ES-I3 (cell line): ENCODE measurements around the gene TXNRD1.

Experiments
- H3K36me3 ChIP-seq: 2 replicates; pipeline ENCODE4 v1.6.1; 2013; ENCODE audit warnings: mild to moderate bottlenecking, low read length, control low read depth, moderate library complexity; ENCODE audit not compliant: insufficient read depth
- H3K4me1 ChIP-seq: 2 replicates; pipeline ENCODE4 v1.6.1; 2013; ENCODE audit warnings: mild to moderate bottlenecking, control low read depth, low read length; ENCODE audit not compliant: insufficient read depth
- H3K9ac ChIP-seq: 2 replicates; pipeline ENCODE4 v1.6.1; 2013; ENCODE audit warnings: low read depth, mild to moderate bottlenecking, low read length, moderate library complexity
- H3K9me3 ChIP-seq: 2 replicates; pipeline ENCODE4 v1.6.1; 2013; ENCODE audit warnings: mild to moderate bottlenecking, low read length, moderate library complexity; ENCODE audit not compliant: control insufficient read depth, insufficient read depth

TXNRD1 gene

GRCh38 chr12:104352106-104352713 lies 136.6 kb downstream of the TXNRD1 start:
- H3K9ac ChIP-seq: no peak overlapping the region
- peaks cover 13% of the 10 kb centered on the region for H3K4me1 ChIP-seq
- peaks cover 19% of the 10 kb centered on the region for H3K36me3 ChIP-seq
- no peaks in the 10 kb centered on the region; the same call in 1 of the 2 replicates for H3K9me3 ChIP-seq

GRCh38 chr12:104353012-104353981 lies 137.7 kb downstream of the TXNRD1 start:
- no peak overlapping the region for H3K9ac ChIP-seq
- peaks cover 13% of the 10 kb centered on the region for H3K4me1 ChIP-seq
- H3K36me3 ChIP-seq: peaks cover 12% of the 10 kb centered on the region
- no peaks in the 10 kb centered on the region; the same call in 1 of the 2 replicates for H3K9me3 ChIP-seq

GRCh38 chr12:104354167-104354867 lies 138.7 kb downstream of the TXNRD1 start:
- no peaks in the 10 kb centered on the region; the same call in 1 of the 2 replicates for H3K9me3 ChIP-seq
- peaks cover 4% of the 10 kb centered on the region for H3K36me3 ChIP-seq
- peaks cover 13% of the 10 kb centered on the region for H3K4me1 ChIP-seq

GRCh38 chr12:104354868-104355570 lies 139.4 kb downstream of the TXNRD1 start:
- Histone ChIP-seq H3K36me3 (no peaks in the 10 kb centered on the region), H3K9me3 (no peaks in the 10 kb centered on the region; the same call in 1 of the 2 replicates), H3K4me1 (peaks cover 13% of the 10 kb centered on the region), H3K9ac (no peak overlapping the region)

More at GRCh38 chr12:104354167-104354867, 138.7 kb downstream of the TXNRD1 start:
- H3K9ac ChIP-seq: no peak overlapping the region

GRCh38 chr12:104355630-104356029 lies 140.1 kb downstream of the TXNRD1 start:
- peaks cover 8% of the 10 kb centered on the region for H3K4me1 ChIP-seq
- H3K9me3 ChIP-seq: no peaks in the 10 kb centered on the region; the same call in none of the 2 replicates
- H3K36me3 ChIP-seq: 0 out of 2 replicates have a peak, but pooled peaks cover 2% of the 10 kb centered on the region
- H3K9ac ChIP-seq: no peak overlapping the region

- Histone ChIP-seq H3K9me3 (no peaks in the 10 kb centered on the region; the same call in none of the 2 replicates), H3K4me1 (no peaks in the 10 kb centered on the region), H3K9ac (no peak overlapping the region), H3K36me3 (0 out of 2 replicates have a peak, but pooled peaks cover 2% of the 10 kb centered on the region)
Measured at GRCh38 chr12:104356231-104357115, 140.9 kb downstream of the TXNRD1 start.

GRCh38 chr12:104357421-104357952 lies 141.9 kb downstream of the TXNRD1 start:
- H3K4me1 ChIP-seq: no peaks in the 10 kb centered on the region

GRCh38 chr12:104358353-104359003 lies 142.9 kb downstream of the TXNRD1 start:
- H3K4me1 ChIP-seq: no peaks in the 10 kb centered on the region
- no peaks in the 10 kb centered on the region; the same call in 1 of the 2 replicates for H3K9me3 ChIP-seq
- 0 out of 2 replicates have a peak, but pooled peaks cover 2% of the 10 kb centered on the region for H3K36me3 ChIP-seq
- no peak overlapping the region for H3K9ac ChIP-seq

More at GRCh38 chr12:104357421-104357952, 141.9 kb downstream of the TXNRD1 start:
- H3K36me3 ChIP-seq: 0 out of 2 replicates have a peak, but pooled peaks cover 2% of the 10 kb centered on the region
- H3K9ac ChIP-seq: no peak overlapping the region
- no peaks in the 10 kb centered on the region; the same call in 1 of the 2 replicates for H3K9me3 ChIP-seq

GRCh38 chr12:104359216-104359615 lies 143.6 kb downstream of the TXNRD1 start:
- no peak overlapping the region for H3K9ac ChIP-seq
- no peaks in the 10 kb centered on the region; the same call in 1 of the 2 replicates for H3K9me3 ChIP-seq
- H3K36me3 ChIP-seq: 0 out of 2 replicates have a peak, but pooled peaks cover 2% of the 10 kb centered on the region
- no peaks in the 10 kb centered on the region for H3K4me1 ChIP-seq

- Histone ChIP-seq H3K36me3 (0 out of 2 replicates have a peak, but pooled peaks cover 2% of the 10 kb centered on the region), H3K4me1 (no peaks in the 10 kb centered on the region), H3K9me3 (no peaks in the 10 kb centered on the region; the same call in 1 of the 2 replicates), H3K9ac (no peak overlapping the region)
Measured at GRCh38 chr12:104360157-104360556, 144.6 kb downstream of the TXNRD1 start.

GRCh38 chr12:104360983-104361707 lies 145.6 kb downstream of the TXNRD1 start:
- Histone ChIP-seq H3K36me3 (0 out of 2 replicates have a peak, but pooled peaks cover 2% of the 10 kb centered on the region), H3K4me1 (no peaks in the 10 kb centered on the region), H3K9me3 (no peaks in the 10 kb centered on the region; the same call in 1 of the 2 replicates), H3K9ac (no peak overlapping the region)
